GM19240 (cell line): ENCODE data around the gene PHC1.

Source experiments
- DNase-seq: peaks from one replicate; pipeline ENCODE4 v3.0.0; 2011; ENCODE audit warnings: low spot score; ENCODE audit not compliant: insufficient read length

Gene PHC1

GRCh38 chr12:8949342-8950220, 35.3 kb downstream of the PHC1 start, which contains the start of gene M6PR:
Gene M6PR (minus strand): TSS chr12:8949645. CDS start chr12:8946404, 3,241 bp downstream.
- DNase-seq: peak; percentile 85

GRCh38 chr12:8950221-8950527, 35.9 kb downstream of the PHC1 start:
- DNase-seq: no peak

DNA sequence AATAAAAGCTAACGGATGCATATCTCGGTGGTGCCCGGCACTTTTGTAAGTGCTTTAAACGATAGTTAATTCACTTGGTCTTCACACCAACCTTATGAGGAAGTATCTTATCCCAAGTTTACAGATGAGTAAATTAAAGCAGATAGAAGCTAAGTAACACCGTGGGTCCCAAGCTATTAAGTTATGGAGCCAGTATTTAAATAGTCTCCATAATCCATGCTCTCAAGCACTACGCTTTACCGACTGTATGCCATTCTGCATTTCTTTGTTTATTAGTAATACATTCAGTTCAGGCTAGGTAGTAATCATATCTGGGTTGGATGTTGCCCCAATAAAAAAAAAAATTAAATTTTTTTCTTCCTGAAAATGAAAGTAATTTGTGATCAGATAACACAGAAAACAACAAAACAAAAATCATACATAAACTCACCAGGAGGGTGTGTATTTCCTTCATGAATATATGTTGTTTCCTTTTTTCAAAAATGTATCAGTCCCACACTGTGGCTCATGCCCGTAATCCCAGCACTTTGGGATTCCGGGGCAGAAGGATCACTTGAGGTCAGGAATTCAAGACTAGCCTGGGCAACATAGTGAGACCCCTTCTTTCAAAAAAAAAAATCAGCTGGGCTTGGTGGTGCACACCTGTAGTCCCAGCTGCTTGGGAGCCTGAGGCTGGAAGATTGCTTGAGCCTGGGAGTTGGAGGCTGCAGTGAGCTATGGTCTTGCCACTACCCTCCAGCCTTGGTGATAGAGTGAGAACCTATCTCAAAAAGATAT, 36.6 kb downstream of the PHC1 start:
- DNase-seq: no peak

DNA sequence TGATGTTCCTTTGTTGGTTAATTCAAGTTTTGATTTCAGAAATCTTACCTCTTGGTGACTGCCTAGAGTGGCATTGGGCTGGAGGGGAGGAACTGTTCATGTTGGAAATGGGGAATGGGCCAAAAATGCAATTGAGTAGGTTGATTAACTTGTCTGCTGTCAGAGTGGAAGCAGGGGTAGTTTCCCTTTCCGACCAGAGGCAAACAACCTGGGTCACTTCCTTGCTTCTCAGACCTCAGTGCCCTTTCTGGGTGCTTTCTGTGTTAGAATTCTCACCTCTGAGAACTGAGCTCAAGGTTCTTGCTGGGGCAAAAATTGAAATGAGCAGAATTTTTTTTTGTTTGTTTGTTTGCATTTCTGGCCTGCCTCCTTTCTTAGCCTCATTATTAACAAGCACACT, 37.4 kb downstream of the PHC1 start:
- no peak for DNase-seq

- no peak for DNase-seq
Observed at GRCh38 chr12:8953773-8954402, 39.6 kb downstream of the PHC1 start.

GRCh38 chr12:8956073-8956472, 41.8 kb downstream of the PHC1 start:
- no peak for DNase-seq

DNA sequence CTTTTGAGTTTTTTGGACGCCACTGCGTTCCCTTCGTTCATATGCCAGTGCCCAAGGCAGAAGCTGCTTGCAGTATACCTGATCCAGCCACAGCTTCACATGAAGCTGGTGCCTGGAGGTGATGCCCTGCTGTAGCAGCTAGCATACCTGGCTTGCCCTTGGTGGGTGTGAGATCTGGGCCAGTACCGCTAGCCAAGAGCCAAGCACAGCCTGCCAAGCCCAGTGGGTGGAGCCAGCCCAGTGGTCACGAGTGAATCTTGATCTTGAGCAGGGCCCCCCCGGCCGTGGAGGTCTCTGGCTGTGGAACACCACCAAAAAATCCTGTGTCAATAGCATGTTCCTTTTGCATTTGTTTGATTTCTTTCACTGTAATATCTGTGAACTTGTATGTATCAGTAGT, 42.5 kb downstream of the PHC1 start:
- DNase-seq: no peak

GRCh38 chr12:8957561-8957960, 43.3 kb downstream of the PHC1 start:
- no peak for DNase-seq

- DNase-seq: no peak
Observed at GRCh38 chr12:8958066-8958465, 43.8 kb downstream of the PHC1 start.

DNA sequence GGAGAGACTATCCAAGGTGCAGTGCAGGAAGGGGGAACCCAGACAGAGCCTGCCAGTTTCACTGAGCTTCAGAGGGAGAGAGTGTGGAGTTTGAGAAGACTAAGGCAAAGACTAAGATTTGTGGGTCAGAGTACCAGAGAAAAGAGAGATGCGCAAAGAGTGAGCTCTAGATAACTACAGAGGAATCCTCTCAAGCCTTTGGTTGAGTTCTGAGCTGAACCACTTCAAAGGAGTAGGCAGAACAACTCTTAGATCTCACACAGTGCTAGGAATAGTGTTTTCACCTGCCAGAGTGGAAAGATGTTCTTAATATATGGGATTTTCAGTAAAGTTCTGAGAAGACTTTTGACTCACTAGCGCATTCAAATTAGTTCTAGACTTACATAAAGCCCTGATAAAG, 45.9 kb downstream of the PHC1 start:
- no peak for DNase-seq

DNA sequence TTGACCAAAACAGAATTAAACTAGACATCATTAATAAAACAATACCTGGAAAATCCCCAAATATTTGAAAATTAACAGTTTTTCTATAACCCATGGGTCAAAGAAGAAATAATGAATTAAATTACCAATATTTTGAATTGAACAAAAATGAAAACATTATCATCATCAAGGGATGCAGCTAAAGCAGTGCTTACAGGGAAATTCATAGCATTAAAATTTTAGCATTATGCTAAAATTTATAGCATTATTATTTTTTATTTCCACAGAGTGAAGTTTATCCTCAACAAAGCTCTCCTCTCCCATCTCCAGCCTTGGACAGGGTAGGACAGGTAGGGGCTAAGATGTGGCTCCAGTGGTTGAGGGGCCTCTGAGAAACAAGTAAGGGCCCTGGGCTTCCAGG, 54.5 kb downstream of the PHC1 start:
- no peak for DNase-seq

GRCh38 chr12:8969861-8970411, 55.6 kb downstream of the PHC1 start:
- DNase-seq: no peak

DNA sequence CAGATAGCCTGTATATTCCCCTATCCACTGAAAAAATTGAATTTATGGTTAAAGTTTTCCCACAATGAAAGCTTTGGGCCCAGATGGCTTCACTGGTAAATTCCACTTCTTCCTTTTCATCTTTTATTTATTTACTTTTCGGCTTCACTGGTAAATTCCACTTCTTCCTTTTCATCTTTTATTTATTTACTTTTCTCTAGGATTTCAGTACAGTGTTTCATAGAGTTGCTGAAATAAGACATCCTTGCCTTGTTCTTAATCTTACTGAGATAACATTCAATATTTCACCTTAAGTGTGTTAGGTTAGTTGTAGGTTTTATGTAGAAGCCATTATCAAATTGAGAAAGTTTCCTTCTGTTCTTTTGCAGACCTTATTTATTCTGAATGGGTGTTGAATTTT, 56.1 kb downstream of the PHC1 start:
- no peak for DNase-seq

DNA sequence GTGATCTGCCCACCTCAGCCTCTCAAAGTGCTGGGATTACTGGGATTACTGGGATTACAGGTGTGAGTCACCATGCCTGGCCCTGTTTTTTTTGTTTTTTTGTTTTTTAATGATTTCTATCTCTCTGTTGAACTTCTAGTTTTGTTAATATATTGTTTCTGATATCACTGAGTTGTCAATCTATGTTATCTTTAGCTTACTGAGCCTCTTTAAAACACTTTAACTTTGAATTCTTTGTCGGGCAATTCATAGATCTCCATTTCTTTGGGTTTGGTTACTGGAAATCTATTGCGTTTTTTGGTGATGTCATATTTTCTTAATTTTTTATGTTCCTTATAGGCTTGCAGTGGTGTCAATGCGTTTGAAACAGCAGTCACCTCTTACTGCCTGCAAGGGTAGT, 65.8 kb downstream of the PHC1 start:
- no peak for DNase-seq

DNA sequence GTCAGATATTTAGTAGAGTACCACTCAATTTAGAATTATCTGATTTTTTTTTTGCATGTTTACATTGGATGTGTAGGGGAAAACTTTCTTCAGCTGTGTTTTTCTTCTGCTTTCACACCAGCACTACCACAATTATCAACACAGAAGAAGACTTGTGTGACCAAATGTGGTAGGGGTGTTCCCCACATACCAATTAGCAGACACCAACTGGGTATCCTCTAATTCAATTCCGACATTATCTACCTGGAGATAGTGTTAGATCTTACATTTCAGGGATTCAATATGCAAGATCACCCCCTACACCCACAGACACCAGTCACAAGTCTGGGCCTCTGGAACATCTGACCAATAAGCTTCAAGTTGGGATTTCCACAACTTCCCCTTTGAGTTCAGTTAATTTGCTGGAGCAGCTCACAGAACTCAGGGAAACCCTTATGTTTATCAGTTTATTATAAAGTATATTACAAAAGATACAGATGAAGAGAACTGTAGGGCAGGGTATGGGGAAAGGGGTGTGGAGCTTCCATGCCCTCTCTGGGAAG, 71.0 kb downstream of the PHC1 start:
- DNase-seq: no peak

GRCh38 chr12:8987163-8987562, 72.9 kb downstream of the PHC1 start:
- no peak for DNase-seq

DNA sequence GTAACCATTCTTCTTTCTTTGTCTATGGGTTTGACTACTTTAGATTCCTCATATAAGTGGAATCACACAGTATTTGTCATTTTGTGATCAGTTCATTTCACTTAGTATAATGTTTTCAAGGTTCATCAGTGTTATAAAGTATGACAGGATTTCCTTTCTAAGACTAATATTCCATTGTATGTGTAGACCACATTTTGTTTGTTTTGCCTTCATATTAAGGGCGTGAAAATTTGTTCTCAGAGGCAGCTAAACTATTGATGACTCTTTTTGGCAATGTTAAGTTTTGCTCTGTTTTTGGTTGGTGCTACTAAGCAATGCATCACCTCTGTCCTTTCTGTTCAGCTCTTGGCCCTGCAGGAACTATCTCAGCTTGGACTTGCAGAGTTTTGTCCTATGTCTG, 73.4 kb downstream of the PHC1 start:
- DNase-seq: no peak

DNA sequence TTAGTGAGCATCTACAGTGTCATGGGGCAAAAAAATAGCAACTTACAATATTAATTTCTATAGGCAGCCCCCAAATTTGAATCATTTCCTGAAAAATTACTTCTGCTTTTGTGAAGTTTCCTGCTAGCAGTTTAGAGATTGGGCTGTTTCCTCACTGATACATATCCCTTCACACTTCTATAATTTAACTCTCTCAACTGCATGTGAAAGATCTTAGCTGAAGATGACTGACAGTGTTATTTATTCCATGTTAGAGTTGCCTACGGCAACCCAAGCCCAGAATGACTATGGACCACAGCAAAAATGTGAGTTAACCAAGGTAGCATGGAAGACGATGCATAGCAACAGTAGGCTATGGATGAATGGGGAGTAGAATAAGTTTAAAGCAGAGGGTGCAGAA, 75.1 kb downstream of the PHC1 start, which contains the start of gene KLRG1:
Gene KLRG1, plus strand, starts transcription at position 134 of the 400 bp plus-strand sequence. Its CDS starts 90 bp downstream, at position 224.
- no peak for DNase-seq
